Measurements from ENCODE around the gene CPEB3.
"Not testable (repeated sequence)": the region's sequence is repeated elsewhere in the genome, so short reads cannot be mapped to it uniquely, and the experiment has no call there.

Gene CPEB3

DNA sequence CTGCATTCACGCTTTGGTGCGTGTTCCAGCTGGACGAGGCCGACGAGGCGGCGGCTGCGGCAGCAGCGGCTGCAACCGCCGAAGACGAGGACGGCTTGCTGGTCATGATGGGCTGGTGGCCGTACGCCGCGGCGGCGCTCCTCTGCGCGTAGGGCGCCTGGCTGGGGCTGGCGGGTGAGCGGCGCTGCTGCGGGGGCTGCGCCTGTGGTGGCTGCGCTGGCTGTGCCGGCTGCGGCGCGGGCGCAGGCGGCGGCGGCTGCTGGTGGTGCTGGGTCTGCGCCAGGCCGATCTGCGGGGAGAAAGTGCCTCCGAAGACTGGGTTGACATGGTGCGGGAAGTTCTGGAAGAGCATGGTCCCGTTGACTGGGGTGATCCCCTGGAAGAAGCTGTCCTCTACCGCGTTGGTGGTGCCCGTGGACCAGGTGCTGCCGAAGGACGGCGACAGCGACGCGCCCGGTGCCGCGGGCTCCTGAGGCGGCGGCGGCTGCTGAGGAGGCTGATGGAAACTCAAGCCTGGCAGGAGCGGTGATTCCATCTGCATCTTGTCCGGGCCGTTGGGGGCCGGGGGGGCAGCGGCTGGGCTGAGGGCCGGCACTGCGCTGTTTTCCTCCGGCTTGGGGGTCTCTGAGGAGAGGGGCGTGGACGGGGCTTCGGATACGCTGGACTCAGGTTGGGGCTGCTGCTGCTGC, 51.1 kb downstream of the CPEB3 start:
- Histone ChIP-seq H3K27ac (ENCODE audit: low read depth, low read length) (no peak overlapping the region), H3K9ac (ENCODE audit: low read depth, low read length) (peak overlapping the region; percentile 31; the same call in 1 of the 2 replicates), H3K4me3 (ENCODE audit: low read length) (peak overlapping the region; percentile 81), H3K36me3 (ENCODE audit: insufficient read depth, low read length) (no peaks in the 10 kb centered on the region), H3K4me1 (ENCODE audit: insufficient read depth, low read length) (peaks cover 23% of the 10 kb centered on the region), H3K9me3 (ENCODE audit: insufficient read depth, low read depth, low read length) (no peaks in the 10 kb centered on the region), H3K27me3 (ENCODE audit: insufficient read depth, low read length) (peaks cover 55% of the 10 kb centered on the region)
- 1% methylated on average over 69 of the region's 69 CpGs for WGBS

DNA sequence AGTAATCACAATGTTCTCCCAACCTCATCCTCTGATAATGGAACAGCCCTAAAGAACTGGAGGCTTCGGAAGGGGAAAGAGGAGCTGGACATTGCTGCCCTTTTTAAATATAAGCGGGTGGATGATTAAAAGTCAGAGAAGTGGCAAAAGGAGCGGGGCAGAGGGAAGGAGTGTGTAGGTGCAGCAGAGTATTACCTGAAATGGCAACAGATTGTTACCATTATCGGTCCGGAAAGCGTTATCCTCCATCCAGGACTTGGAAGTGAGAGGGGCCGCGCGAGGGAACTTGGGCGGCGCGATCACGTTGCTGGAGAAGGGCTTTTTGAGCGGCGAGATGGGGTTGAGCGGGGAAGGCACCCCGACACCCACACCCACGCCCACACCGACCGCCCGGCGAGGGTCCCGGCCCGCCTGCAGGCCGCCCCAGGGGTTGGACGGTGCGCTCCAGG, 51.7 kb downstream of the CPEB3 start:
- Histone ChIP-seq H3K4me3 (ENCODE audit: low read length) (peak overlapping the region; percentile 81), H3K4me1 (ENCODE audit: insufficient read depth, low read length) (peaks cover 23% of the 10 kb centered on the region), H3K9me3 (ENCODE audit: insufficient read depth, low read depth, low read length) (no peaks in the 10 kb centered on the region), H3K27me3 (ENCODE audit: insufficient read depth, low read length) (peaks cover 55% of the 10 kb centered on the region), H3K9ac (ENCODE audit: low read depth, low read length) (peak overlapping the region; percentile 31; the same call in 1 of the 2 replicates), H3K27ac (ENCODE audit: low read depth, low read length) (no peak overlapping the region), H3K36me3 (ENCODE audit: insufficient read depth, low read length) (no peaks in the 10 kb centered on the region)
- 6% methylated on average over 27 of the region's 27 CpGs for WGBS

DNA sequence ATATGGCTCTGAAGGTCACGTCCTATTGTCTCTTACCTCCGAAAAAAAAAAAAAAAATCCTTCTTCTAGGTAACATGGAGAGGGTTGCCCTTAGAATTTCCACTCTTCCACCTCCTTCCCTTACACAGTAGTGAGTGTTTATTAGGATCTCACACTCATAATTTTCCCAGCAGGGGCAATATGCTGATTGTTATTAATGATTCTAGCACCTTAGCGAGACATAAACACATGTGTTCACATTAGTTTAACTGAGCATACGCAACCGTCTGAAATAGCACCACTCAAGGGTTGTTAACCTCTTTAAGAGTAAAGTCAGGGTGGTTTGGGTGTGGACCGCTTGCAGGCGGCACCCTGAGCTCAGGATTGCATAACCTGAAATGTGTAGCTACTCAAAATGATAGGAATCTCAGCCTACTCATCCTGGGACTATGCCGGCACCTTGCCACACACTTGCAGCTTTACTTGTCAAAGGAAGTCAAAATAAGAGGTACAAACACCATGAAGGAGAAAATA, 52.2 kb downstream of the CPEB3 start:
- peaks cover 55% of the 10 kb centered on the region for H3K27me3 ChIP-seq (ENCODE audit: insufficient read depth, low read length)
- H3K36me3 ChIP-seq (ENCODE audit: insufficient read depth, low read length): no peaks in the 10 kb centered on the region
- H3K9me3 ChIP-seq (ENCODE audit: insufficient read depth, low read depth, low read length): no peaks in the 10 kb centered on the region
- peaks cover 22% of the 10 kb centered on the region for H3K4me1 ChIP-seq (ENCODE audit: insufficient read depth, low read length)
- H3K9ac ChIP-seq (ENCODE audit: low read depth, low read length): no peak overlapping the region
- 79% methylated on average over 7 of the region's 8 CpGs for WGBS
- peak overlapping the region; percentile 81; the same call in 1 of the 2 replicates for H3K4me3 ChIP-seq (ENCODE audit: low read length)
- H3K27ac ChIP-seq (ENCODE audit: low read depth, low read length): no peak overlapping the region

DNA sequence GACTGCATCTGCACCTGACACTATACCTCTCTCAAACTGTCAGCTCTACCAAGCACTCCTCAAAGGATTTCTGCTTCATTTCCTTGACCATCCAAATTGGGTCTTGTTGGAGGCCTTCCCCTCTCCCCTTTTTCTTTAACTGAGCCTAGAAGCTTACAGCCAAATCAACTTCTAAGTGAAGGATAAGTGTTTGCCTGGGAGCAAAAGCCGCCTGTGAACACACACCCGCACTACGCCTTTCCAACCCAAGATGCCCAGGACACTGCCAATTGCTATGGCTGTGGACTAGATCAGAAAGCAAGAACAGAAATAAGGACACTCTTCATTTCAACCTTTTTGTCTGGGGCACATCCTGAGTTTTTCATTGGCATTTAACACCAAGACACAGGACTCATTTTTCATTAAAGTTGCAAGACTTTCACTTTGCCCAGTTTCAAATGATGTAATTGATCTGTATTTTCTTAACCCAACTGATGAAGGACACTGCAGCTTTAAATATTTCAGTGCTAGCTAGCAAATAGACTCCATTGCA, 52.8 kb downstream of the CPEB3 start:
- Histone ChIP-seq H3K9me3 (ENCODE audit: insufficient read depth, low read depth, low read length) (no peaks in the 10 kb centered on the region), H3K27ac (ENCODE audit: low read depth, low read length) (no peak overlapping the region), H3K4me1 (ENCODE audit: insufficient read depth, low read length) (peaks cover 18% of the 10 kb centered on the region), H3K36me3 (ENCODE audit: insufficient read depth, low read length) (no peaks in the 10 kb centered on the region), H3K4me3 (ENCODE audit: low read length) (no peak overlapping the region), H3K27me3 (ENCODE audit: insufficient read depth, low read length) (peaks cover 55% of the 10 kb centered on the region), H3K9ac (ENCODE audit: low read depth, low read length) (no peak overlapping the region)
- WGBS: 94% methylated on average over 3 of the region's 3 CpGs

DNA sequence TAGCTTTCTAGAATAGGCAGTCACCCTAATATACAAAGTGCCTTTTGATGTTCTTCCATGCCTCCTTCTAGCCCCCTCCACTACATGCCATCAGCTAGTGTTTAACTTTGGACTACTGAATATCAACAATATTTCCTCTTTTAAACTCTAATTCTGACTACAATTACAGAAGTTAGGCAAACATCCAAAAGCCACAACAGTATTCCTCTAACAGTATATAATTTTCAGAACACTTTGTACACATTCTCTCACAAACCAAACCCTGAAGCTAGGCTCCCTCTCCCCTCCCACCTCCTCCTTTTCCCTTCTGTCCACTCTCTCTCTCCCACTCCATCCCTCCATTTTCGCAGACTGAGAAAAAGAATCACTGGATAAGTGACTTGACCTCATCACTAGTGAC, 59.7 kb downstream of the CPEB3 start:
- no peak overlapping the region for H3K9ac ChIP-seq (ENCODE audit: low read depth, low read length)
- WGBS: 90% methylated on average over 1 of the region's 1 CpG
- H3K27me3 ChIP-seq (ENCODE audit: insufficient read depth, low read length): peaks cover 2% of the 10 kb centered on the region; the same call in 1 of the 2 replicates
- peaks cover 2% of the 10 kb centered on the region; the same call in 1 of the 2 replicates for H3K4me1 ChIP-seq (ENCODE audit: insufficient read depth, low read length)
- H3K36me3 ChIP-seq (ENCODE audit: insufficient read depth, low read length): no peaks in the 10 kb centered on the region
- H3K27ac ChIP-seq (ENCODE audit: low read depth, low read length): no peak overlapping the region
- no peak overlapping the region for H3K4me3 ChIP-seq (ENCODE audit: low read length)
- no peaks in the 10 kb centered on the region for H3K9me3 ChIP-seq (ENCODE audit: insufficient read depth, low read depth, low read length)

DNA sequence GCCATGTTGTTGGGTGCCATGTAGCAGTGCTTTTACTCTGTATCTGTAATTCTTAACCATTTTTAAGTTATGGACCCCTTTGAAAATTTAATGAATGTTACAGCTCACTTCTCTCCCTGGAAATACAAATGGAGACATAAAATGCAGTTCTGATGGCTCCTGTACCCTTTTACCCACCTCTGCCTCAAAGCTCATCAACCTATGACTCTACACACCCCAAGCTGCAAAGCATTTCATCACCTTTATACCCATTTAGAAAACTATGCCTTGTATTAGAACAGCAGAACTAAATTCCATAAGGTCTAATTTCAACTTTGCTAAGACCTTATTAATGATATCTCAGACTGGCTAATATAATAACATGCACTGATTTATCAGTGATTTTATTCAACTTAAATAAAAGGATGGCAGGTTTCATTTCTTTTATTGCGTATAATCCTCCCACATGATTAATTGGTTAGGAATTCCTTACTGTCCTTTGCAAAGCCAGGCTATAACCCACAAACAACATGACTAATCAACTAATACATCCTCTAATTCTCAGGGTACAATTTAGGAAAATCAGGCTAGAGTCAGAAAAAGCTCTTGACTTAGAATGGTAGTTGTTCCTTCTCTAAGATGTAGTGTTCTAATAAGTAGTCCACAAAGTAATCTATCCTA, 68.1 kb downstream of the CPEB3 start:
- H3K9ac ChIP-seq (ENCODE audit: low read depth, low read length): no peak overlapping the region
- H3K27me3 ChIP-seq (ENCODE audit: insufficient read depth, low read length): no peaks in the 10 kb centered on the region
- no peak overlapping the region for H3K27ac ChIP-seq (ENCODE audit: low read depth, low read length)
- peaks cover 12% of the 10 kb centered on the region for H3K4me1 ChIP-seq (ENCODE audit: insufficient read depth, low read length)
- no peak overlapping the region for H3K4me3 ChIP-seq (ENCODE audit: low read length)
- no peaks in the 10 kb centered on the region for H3K36me3 ChIP-seq (ENCODE audit: insufficient read depth, low read length)
- no peaks in the 10 kb centered on the region for H3K9me3 ChIP-seq (ENCODE audit: insufficient read depth, low read depth, low read length)
- WGBS: 100% methylated on average over 1 of the region's 1 CpG

DNA sequence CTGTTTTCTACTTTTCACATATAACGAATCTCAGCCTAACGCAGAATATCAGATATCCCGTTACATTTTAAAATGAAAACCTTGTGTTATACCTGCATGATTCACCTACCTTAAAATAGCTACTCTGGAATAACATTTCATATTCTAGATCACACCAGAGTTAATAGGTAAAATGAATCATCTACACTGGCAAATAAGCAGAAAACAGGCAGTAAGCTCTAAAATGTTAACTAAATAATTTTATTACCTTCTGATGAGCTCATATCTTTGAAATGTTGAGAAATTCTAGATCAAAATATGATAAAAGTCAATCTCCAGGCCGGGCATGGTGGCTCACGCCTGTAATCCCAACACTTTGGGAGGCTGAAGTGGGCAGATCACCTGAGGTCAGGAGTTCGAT, 71.3 kb downstream of the CPEB3 start:
- no peaks in the 10 kb centered on the region for H3K36me3 ChIP-seq (ENCODE audit: insufficient read depth, low read length)
- H3K4me3 ChIP-seq (ENCODE audit: low read length): no peak overlapping the region
- peaks cover 10% of the 10 kb centered on the region; the same call in 1 of the 2 replicates for H3K4me1 ChIP-seq (ENCODE audit: insufficient read depth, low read length)
- no peak overlapping the region for H3K9ac ChIP-seq (ENCODE audit: low read depth, low read length)
- no peaks in the 10 kb centered on the region for H3K9me3 ChIP-seq (ENCODE audit: insufficient read depth, low read depth, low read length)
- no peaks in the 10 kb centered on the region for H3K27me3 ChIP-seq (ENCODE audit: insufficient read depth, low read length)
- 90% methylated on average over 6 of the region's 6 CpGs for WGBS
- no peak overlapping the region for H3K27ac ChIP-seq (ENCODE audit: low read depth, low read length)

DNA sequence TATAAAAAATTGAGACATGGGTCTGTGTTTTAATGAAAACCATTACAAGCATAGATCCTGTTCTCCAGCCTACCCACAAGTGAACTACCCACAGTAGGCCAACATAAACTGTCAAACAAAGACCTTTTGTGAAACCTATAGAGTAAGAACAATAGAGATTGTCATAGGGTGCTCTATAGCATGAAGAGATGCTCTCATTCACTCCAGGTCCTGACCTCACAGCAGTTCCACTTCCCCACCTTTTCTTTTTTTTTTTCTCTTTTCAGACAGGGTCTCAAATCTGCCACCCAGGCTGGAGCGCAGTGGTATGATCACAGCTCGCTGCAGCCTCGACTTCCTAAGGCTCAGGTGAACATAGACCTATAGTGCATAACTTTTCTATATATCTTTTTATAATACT, 72.3 kb downstream of the CPEB3 start:
- H3K36me3 ChIP-seq (ENCODE audit: insufficient read depth, low read length): no peaks in the 10 kb centered on the region
- 91% methylated on average over 3 of the region's 3 CpGs for WGBS

DNA sequence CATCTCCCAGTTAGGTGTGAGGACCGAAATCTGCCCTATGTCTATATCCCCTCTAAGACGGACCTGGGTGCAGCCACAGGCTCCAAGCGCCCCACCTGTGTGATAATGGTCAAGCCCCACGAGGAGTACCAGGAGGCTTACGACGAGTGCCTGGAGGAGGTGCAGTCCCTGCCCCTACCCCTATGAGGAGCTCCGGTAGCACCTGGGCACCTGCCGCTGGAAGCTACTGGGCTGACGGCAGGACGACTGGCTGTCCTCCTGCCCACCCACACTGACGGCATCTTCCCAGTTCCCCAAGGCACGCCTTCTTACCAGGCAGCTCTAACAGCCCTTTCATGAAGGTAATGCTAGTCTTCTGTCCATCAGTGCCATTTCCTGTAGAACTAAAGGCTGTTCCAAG, 74.3 kb downstream of the CPEB3 start:
- peaks cover 10% of the 10 kb centered on the region; the same call in 1 of the 2 replicates for H3K4me1 ChIP-seq (ENCODE audit: insufficient read depth, low read length)
- not testable (repeated sequence) for H3K27ac ChIP-seq (ENCODE audit: low read depth, low read length); H3K36me3 ChIP-seq (ENCODE audit: insufficient read depth, low read length); H3K27me3 ChIP-seq (ENCODE audit: insufficient read depth, low read length); H3K9ac ChIP-seq (ENCODE audit: low read depth, low read length); H3K9me3 ChIP-seq (ENCODE audit: insufficient read depth, low read depth, low read length); H3K4me3 ChIP-seq (ENCODE audit: low read length)
- WGBS: 83% methylated on average over 12 of the region's 12 CpGs

More for the DNA sequence above, 72.3 kb downstream of the CPEB3 start:
- Histone ChIP-seq H3K27me3 (ENCODE audit: insufficient read depth, low read length) (no peaks in the 10 kb centered on the region), H3K27ac (ENCODE audit: low read depth, low read length) (no peak overlapping the region), H3K9ac (ENCODE audit: low read depth, low read length) (no peak overlapping the region), H3K9me3 (ENCODE audit: insufficient read depth, low read depth, low read length) (no peaks in the 10 kb centered on the region), H3K4me1 (ENCODE audit: insufficient read depth, low read length) (peaks cover 10% of the 10 kb centered on the region; the same call in 1 of the 2 replicates), H3K4me3 (ENCODE audit: low read length) (no peak overlapping the region)

DNA sequence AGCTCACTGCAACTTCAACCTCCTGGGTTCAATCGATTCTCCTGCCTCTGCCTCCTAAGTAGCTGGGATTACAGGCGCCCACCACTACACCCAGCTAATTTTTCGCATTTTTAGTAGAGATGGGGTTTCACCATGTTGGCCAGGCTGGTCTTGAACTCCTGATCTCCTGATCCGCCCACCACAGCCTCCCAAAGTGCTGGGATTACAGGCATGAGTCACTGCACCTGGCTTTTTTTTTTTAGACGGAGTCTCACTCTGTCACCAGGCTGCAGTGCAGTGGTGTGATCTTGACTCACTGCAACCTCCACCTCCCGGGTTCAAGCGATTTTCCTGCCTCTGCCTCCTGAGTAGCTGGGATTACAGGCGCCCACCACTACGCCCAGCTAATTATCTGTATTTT, 75.7 kb downstream of the CPEB3 start:
- not testable (repeated sequence) for H3K4me1 ChIP-seq (ENCODE audit: insufficient read depth, low read length); H3K4me3 ChIP-seq (ENCODE audit: low read length); H3K27me3 ChIP-seq (ENCODE audit: insufficient read depth, low read length); H3K9ac ChIP-seq (ENCODE audit: low read depth, low read length); H3K27ac ChIP-seq (ENCODE audit: low read depth, low read length); H3K9me3 ChIP-seq (ENCODE audit: insufficient read depth, low read depth, low read length); H3K36me3 ChIP-seq (ENCODE audit: insufficient read depth, low read length)
- 94% methylated on average over 9 of the region's 9 CpGs for WGBS

DNA sequence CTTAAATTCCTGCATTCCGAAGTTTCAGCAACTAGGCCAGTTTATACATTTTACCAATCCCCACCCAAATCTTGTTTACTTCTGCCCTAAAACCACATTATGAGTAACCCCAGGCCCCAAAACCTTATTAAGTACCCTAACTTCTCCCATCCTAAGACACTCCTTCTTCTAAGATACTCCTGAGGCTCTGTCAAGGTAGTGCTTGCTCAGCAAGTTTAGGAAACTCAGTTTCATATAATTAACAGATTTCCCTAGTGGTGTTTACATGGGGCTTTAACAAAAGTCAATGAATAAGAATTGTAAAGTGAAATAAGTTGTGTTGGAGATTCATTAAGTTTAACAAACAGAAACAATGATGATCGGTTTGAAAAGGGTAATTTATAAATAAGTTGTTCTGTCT, 77.8 kb downstream of the CPEB3 start:
- no peak overlapping the region for H3K9ac ChIP-seq (ENCODE audit: low read depth, low read length)
- H3K4me3 ChIP-seq (ENCODE audit: low read length): no peak overlapping the region
- H3K4me1 ChIP-seq (ENCODE audit: insufficient read depth, low read length): no peaks in the 10 kb centered on the region
- 99% methylated on average over 1 of the region's 2 CpGs for WGBS
- no peaks in the 10 kb centered on the region for H3K27me3 ChIP-seq (ENCODE audit: insufficient read depth, low read length)
- H3K27ac ChIP-seq (ENCODE audit: low read depth, low read length): no peak overlapping the region
- H3K9me3 ChIP-seq (ENCODE audit: insufficient read depth, low read depth, low read length): no peaks in the 10 kb centered on the region
- H3K36me3 ChIP-seq (ENCODE audit: insufficient read depth, low read length): no peaks in the 10 kb centered on the region

All from HUES64 (cell line).